WTC11 (cell line): ENCODE measurements around the gene TAF8. TPM values are rescaled to one million over a fixed set of nuclear protein-coding genes. Genes with fewer than 3 reads are reported as not detected.

Experiments
- ATAC-seq: fragments of 200-7000 bp; cut with Tn5 transposase; 2 replicates; pipeline ENCODE4 v1.10.0; 2021; ENCODE audit warnings: mild to moderate bottlenecking, moderate library complexity
- CTCF ChIA-PET: fragments of 300-600 bp; sonication (Branson Sonifier 250); formaldehyde crosslinking; loops from one replicate; lab custom pipeline; 2021; ENCODE audit warnings: antibody characterized with exemption; lab: Charles Lee
- POLR2A ChIA-PET: fragments of 350-600 bp; sonication (Branson Sonifier 250); formaldehyde crosslinking; loops from one replicate; lab custom pipeline; 2021; ENCODE audit warnings: antibody characterized with exemption; lab: Charles Lee
- DNase-seq: peaks from one replicate; pipeline ENCODE4 v3.0.0; 2021; ENCODE audit warnings: low spot score
- H3K27ac Mint-ChIP-seq: 2 replicates; pipeline ENCODE4 v1.8.0; 2021; ENCODE audit warnings: mixed read lengths
- H3K27me3 Mint-ChIP-seq: 2 replicates; pipeline ENCODE4 v1.8.0; 2021; ENCODE audit warnings: low read depth, mild to moderate bottlenecking, moderate library complexity, mixed read lengths
- H3K36me3 Mint-ChIP-seq: 2 replicates; pipeline ENCODE4 v1.8.0; 2021; ENCODE audit warnings: mixed read lengths
- H3K4me1 Mint-ChIP-seq: 2 replicates; pipeline ENCODE4 v1.8.0; 2022; ENCODE audit warnings: mixed read lengths
- H3K4me3 Mint-ChIP-seq: 2 replicates; pipeline ENCODE4 v1.8.0; 2021; ENCODE audit warnings: mild to moderate bottlenecking, moderate library complexity, mixed read lengths
- H3K9me3 Mint-ChIP-seq: 2 replicates; pipeline ENCODE4 v1.8.0; 2021; ENCODE audit warnings: mixed read lengths
- ELF4 ChIP-seq: sonication (generic); formaldehyde crosslinking; IDR thresholded peaks from 2 replicates; pipeline ENCODE4 v1.8.1; 2022; ENCODE audit warnings: low read depth, mild to moderate bottlenecking, moderate library complexity, missing genetic modification reagents
- ETV6 ChIP-seq: sonication (generic); formaldehyde crosslinking; IDR thresholded peaks from 2 replicates; pipeline ENCODE4 v1.8.1; 2022; ENCODE audit warnings: mild to moderate bottlenecking, missing genetic modification reagents
- NR1H2 ChIP-seq: sonication (generic); formaldehyde crosslinking; IDR thresholded peaks from 2 replicates; pipeline ENCODE4 v1.9.0; 2021; ENCODE audit warnings: mild to moderate bottlenecking, moderate library complexity, missing genetic modification reagents
- NR2C2 ChIP-seq: sonication (generic); formaldehyde crosslinking; IDR thresholded peaks from 2 replicates; pipeline ENCODE4 v1.8.0; 2022; ENCODE audit warnings: mild to moderate bottlenecking, missing genetic modification reagents
- OVOL2 ChIP-seq: fragments of 250-450 bp; sonication (Bioruptor Pico); IDR thresholded peaks from 2 replicates; pipeline ENCODE4 v1.9.0; 2021; ENCODE audit warnings: mild to moderate bottlenecking, borderline replicate concordance
- PRRX2 ChIP-seq: fragments of 250-450 bp; sonication (Bioruptor Pico); IDR thresholded peaks from 2 replicates; pipeline ENCODE4 v1.8.0; 2021; ENCODE audit warnings: mild to moderate bottlenecking
- TEAD1 ChIP-seq: sonication (generic); formaldehyde crosslinking; IDR thresholded peaks from 2 replicates; pipeline ENCODE4 v1.8.0; 2022; ENCODE audit warnings: mild to moderate bottlenecking, missing genetic modification reagents
- ZNF263 ChIP-seq: sonication (generic); formaldehyde crosslinking; IDR thresholded peaks from 2 replicates; pipeline ENCODE4 v1.8.1; 2022; ENCODE audit warnings: low read depth, mild to moderate bottlenecking, moderate library complexity, missing genetic modification reagents
- ZNF416 ChIP-seq: fragments of 250-450 bp; sonication (Bioruptor Pico); IDR thresholded peaks from 2 replicates; pipeline ENCODE4 v1.9.0; 2021; ENCODE audit warnings: mild to moderate bottlenecking, inconsistent platforms
- total RNA-seq: library from RNA; stranded (reverse); gene quantifications from 3 replicates; pipeline ENCODE4 v1.2.3, GENCODE V29; 2021
- TF ChIP-seq, protein P1 (sequence below): fragments of 250-450 bp; sonication (Bioruptor Pico); IDR thresholded peaks from 2 replicates; pipeline ENCODE4 v1.8.0; 2021; ENCODE audit warnings: mild to moderate bottlenecking
- TF ChIP-seq, protein P2 (sequence below): sonication (generic); formaldehyde crosslinking; IDR thresholded peaks from 2 replicates; pipeline ENCODE4 v1.8.1; 2022; ENCODE audit warnings: mild to moderate bottlenecking, missing genetic modification reagents, moderate library complexity, borderline replicate concordance
- TF ChIP-seq, protein P3 (sequence below): sonication (generic); formaldehyde crosslinking; IDR thresholded peaks from 2 replicates; pipeline ENCODE4 v1.8.1; 2022; ENCODE audit warnings: missing genetic modification reagents, borderline replicate concordance
- TF ChIP-seq, protein P4 (sequence below): sonication (generic); formaldehyde crosslinking; IDR thresholded peaks from 2 replicates; pipeline ENCODE4 v1.8.1; 2023; ENCODE audit warnings: mild to moderate bottlenecking, missing genetic modification reagents, moderate library complexity
- TF ChIP-seq, protein P5 (sequence below): sonication (generic); formaldehyde crosslinking; IDR thresholded peaks from 2 replicates; pipeline ENCODE4 v1.8.1; 2023; ENCODE audit warnings: mild to moderate bottlenecking, missing genetic modification reagents
- TF ChIP-seq, protein P6 (sequence below): fragments of 250-450 bp; sonication (Bioruptor Pico); IDR thresholded peaks from 2 replicates; pipeline ENCODE4 v1.9.0; 2021; ENCODE audit warnings: moderate library complexity, mild to moderate bottlenecking, inconsistent platforms, borderline replicate concordance

TAF8 gene
- total RNA-seq, 1 experiment from 2014 or later, result 31.0 TPM

DNA sequence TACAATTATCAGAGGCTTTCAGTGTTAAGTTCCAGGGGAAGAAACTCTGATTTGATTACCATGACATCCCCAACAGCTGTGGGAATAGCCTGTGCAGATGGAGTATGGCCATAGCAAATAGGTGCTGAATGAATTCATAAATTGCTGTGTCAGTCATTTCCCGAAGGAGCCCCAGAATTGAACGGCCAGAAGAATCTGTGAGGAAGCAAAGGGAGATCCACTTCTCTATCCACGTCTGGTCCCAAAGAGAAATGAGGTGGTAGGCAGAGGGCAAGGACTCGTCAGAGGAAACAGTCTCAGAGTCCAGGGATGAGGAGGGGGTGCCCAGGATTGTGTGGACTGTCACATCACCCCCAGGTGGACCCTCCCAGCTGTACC lies 3.1 kb upstream of the TAF8 start (continued):
- TF ChIP-seq, protein P1, sequence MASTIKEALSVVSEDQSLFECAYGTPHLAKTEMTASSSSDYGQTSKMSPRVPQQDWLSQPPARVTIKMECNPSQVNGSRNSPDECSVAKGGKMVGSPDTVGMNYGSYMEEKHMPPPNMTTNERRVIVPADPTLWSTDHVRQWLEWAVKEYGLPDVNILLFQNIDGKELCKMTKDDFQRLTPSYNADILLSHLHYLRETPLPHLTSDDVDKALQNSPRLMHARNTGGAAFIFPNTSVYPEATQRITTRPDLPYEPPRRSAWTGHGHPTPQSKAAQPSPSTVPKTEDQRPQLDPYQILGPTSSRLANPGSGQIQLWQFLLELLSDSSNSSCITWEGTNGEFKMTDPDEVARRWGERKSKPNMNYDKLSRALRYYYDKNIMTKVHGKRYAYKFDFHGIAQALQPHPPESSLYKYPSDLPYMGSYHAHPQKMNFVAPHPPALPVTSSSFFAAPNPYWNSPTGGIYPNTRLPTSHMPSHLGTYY (CRISPR knock-in tag), result no peak
- TF ChIP-seq TEAD1 (no peak), NR2C2 (CRISPR knock-in tag) (no peak), OVOL2 (CRISPR knock-in tag) (no peak), ETV6 (CRISPR knock-in tag) (no peak), PRRX2 (CRISPR knock-in tag) (no peak), ELF4 (CRISPR knock-in tag) (no peak), NR1H2 (CRISPR knock-in tag) (no peak), ZNF263 (CRISPR knock-in tag) (no peak)
- TF ChIP-seq, protein P2, sequence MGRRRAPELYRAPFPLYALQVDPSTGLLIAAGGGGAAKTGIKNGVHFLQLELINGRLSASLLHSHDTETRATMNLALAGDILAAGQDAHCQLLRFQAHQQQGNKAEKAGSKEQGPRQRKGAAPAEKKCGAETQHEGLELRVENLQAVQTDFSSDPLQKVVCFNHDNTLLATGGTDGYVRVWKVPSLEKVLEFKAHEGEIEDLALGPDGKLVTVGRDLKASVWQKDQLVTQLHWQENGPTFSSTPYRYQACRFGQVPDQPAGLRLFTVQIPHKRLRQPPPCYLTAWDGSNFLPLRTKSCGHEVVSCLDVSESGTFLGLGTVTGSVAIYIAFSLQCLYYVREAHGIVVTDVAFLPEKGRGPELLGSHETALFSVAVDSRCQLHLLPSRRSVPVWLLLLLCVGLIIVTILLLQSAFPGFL (CRISPR knock-in tag), result no peak
- TF ChIP-seq, protein P3, sequence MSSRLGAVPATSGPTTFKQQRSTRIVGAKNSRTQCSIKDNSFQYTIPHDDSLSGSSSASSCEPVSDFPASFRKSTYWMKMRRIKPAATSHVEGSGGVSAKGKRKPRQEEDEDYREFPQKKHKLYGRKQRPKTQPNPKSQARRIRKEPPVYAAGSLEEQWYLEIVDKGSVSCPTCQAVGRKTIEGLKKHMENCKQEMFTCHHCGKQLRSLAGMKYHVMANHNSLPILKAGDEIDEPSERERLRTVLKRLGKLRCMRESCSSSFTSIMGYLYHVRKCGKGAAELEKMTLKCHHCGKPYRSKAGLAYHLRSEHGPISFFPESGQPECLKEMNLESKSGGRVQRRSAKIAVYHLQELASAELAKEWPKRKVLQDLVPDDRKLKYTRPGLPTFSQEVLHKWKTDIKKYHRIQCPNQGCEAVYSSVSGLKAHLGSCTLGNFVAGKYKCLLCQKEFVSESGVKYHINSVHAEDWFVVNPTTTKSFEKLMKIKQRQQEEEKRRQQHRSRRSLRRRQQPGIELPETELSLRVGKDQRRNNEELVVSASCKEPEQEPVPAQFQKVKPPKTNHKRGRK, result no peak
- TF ChIP-seq, protein P4, sequence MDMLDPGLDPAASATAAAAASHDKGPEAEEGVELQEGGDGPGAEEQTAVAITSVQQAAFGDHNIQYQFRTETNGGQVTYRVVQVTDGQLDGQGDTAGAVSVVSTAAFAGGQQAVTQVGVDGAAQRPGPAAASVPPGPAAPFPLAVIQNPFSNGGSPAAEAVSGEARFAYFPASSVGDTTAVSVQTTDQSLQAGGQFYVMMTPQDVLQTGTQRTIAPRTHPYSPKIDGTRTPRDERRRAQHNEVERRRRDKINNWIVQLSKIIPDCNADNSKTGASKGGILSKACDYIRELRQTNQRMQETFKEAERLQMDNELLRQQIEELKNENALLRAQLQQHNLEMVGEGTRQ (CRISPR knock-in tag), result no peak
- TF ChIP-seq, protein P5, sequence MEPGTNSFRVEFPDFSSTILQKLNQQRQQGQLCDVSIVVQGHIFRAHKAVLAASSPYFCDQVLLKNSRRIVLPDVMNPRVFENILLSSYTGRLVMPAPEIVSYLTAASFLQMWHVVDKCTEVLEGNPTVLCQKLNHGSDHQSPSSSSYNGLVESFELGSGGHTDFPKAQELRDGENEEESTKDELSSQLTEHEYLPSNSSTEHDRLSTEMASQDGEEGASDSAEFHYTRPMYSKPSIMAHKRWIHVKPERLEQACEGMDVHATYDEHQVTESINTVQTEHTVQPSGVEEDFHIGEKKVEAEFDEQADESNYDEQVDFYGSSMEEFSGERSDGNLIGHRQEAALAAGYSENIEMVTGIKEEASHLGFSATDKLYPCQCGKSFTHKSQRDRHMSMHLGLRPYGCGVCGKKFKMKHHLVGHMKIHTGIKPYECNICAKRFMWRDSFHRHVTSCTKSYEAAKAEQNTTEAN, result no peak

DNA sequence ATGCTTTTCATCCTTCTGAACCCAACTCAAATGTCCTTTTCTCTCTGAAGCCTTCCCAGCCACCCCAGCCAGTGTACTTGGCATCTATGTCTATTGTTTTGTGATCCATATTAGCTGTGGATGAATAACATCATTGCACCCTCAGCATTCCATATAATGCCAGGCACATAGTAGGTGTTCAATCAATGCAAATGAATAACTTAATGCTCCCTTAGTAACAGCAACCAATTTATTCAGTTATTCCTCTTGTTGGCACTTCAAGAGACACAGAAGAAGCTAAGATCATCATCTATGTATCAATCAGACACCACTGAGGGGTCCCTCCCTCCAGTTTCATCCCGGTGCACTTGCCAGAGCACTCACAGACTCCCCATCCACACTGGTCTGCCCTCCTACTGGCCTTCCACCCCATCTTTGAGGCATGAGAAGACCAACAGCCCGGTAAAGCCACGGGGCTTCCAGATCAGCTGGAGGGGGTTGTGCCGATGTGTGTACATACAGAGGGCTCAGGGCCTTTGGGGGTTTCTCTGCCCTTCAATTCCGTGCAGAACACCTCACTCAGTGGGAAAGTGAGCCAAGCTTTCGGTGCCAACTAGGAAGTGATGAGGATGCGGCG lies 2.4 kb upstream of the TAF8 start:
- TF ChIP-seq, protein P6, sequence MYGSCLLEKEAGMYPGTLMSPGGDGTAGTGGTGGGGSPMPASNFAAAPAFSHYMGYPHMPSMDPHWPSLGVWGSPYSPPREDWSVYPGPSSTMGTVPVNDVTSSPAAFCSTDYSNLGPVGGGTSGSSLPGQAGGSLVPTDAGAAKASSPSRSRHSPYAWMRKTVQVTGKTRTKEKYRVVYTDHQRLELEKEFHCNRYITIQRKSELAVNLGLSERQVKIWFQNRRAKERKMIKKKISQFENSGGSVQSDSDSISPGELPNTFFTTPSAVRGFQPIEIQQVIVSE, result no peak
- no peak for TF ChIP-seq ZNF416 (CRISPR knock-in tag)
- ChIA-PET CTCF (interaction anchor here (1.2 to 2.4 kb wide), 8 partner anchors 48 to 268 kb away, joined by 3 to 21 read pairs (median 6); partner anchors contain the start of genes BYSL, FRS3, MED20 and TOMM6), POLR2A (interaction anchor here (1.1 to 1.7 kb wide), 2 partner anchors 261 to 263 kb away, joined by 3 to 8 read pairs; partner anchors contain the start of gene TOMM6)
- H3K4me3 Mint-ChIP-seq, result peak overlapping the region; percentile 80
- H3K27ac Mint-ChIP-seq, result no peak overlapping the region
- H3K27me3 Mint-ChIP-seq, result peaks cover 72% of the 10 kb centered on the region
- H3K36me3 Mint-ChIP-seq, result peaks cover 14% of the 10 kb centered on the region
- peaks cover 39% of the 10 kb centered on the region for H3K4me1 Mint-ChIP-seq
- ATAC-seq (no peak), DNase-seq (no peak)
- no peaks in the 10 kb centered on the region for H3K9me3 Mint-ChIP-seq
